ENCODE results near the gene LSM8.

GRCh38 chr7:118195837-118196474 lies 12.0 kb downstream of the LSM8 start:
- TF ChIP-seq CTCF (IDR thresholded peaks at IDR 0.05; ENCODE audit: extremely low read depth in 1 of 2, insufficient read depth in 1 of 2, low read depth in 1 of 2, low read length in 2 of 2) = peak; percentile 61 to 64
- TF ChIP-seq JUN (IDR thresholded peaks at IDR 0.05; ENCODE audit: borderline replicate concordance, insufficient read depth, insufficient read length, low read depth) = no peak
- no peak for TF ChIP-seq POLR2A (IDR thresholded peaks at IDR 0.05; ENCODE audit: low read depth, low read length)
- TF ChIP-seq POLR2AphosphoS5 (IDR thresholded peaks at IDR 0.05; ENCODE audit: insufficient read depth, low read depth, low read length) = no peak
- no peak for TF ChIP-seq MAX (IDR thresholded peaks at IDR 0.05; ENCODE audit: insufficient read depth, insufficient read length)
- no peak for TF ChIP-seq EZH2 (IDR thresholded peaks at IDR 0.05; ENCODE audit: borderline replicate concordance, low read depth, low read length, severe bottlenecking)
- TF ChIP-seq MYC (IDR thresholded peaks at IDR 0.05; ENCODE audit: low read depth, low read length) = no peak
- no peak for TF ChIP-seq FOS (IDR thresholded peaks at IDR 0.05; ENCODE audit: borderline replicate concordance, insufficient read depth, low read length)
- no peak for TF ChIP-seq GATA2 (IDR thresholded peaks at IDR 0.05; ENCODE audit: insufficient read depth, insufficient read length, low read depth, low read length)
